SK-MEL-5 (cell line): ENCODE measurements around the gene OCA2. TPM values are rescaled to one million over a fixed set of nuclear protein-coding genes. Genes with fewer than 3 reads are reported as not detected.
"Not testable (repeated sequence)": the region's sequence is repeated elsewhere in the genome, so short reads cannot be mapped to it uniquely, and the experiment has no call there.

Experiments
- DNase-seq: peaks from one replicate; pipeline ENCODE4 v3.0.0-alpha.2; 2016; ENCODE audit warnings: low read depth, low spot score
- in situ Hi-C: cut with HindIII; loops from 2 replicates; pipeline ENCODE4 v1.10.0; 2016; ENCODE audit warnings: low sequenced_read_pairs, high pct_unique_total_duplicates, low pct_unique_long_range_greater_than_20kb
- total RNA-seq: library from RNA; depleted of rRNA; stranded (reverse); fragments of >200 nt; shearing (Covaris generic); gene quantifications from 2 replicates; pipeline ENCODE4 v1.2.3, GENCODE V29; 2014

Gene OCA2
- total RNA-seq, 1 experiment from 2014 or later = 200 TPM

DNA sequence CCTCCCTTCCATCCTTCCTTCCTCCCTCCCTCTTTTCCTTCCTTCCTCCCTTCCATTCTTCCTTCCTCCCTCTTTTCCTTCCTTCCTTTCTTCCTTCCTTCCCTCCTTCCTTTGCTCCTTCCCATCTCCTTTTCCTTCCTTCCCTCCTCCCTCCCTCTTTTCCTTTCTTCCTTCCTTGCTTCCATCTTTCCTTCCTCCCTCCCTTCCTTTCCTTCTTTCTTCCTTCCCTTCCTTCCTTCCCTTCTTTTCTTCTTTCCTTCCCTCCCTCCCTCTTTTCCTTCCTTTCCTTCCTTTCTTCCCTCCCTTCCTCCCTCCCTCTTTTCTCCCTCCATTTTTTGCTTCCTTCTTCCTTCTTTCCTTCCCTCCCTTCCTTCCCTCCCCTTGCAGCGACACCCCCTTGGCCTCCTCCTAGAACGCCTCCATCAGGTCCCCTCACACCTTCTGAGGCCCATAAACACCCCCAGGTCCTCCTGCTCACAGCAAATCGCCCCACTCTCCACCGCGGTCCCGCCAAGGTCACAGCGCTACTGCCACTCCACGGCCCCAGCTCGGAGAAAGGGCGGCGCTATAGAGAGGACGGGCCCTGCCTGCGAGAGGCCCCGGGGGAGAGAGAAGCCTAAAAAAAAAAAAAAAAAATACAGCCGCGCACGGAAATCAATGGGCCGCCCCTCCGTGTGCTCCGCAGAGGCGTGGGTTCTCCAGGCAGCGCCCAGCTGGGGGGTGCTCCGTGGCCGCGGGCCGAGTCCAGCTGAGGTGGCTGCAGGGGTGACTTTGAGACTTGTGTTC, 328.2 kb downstream of the OCA2 start:
- DNase-seq = no peak
- in situ Hi-C loops = no loop called here

GRCh38 chr15:27770086-27770607, 329.0 kb downstream of the OCA2 start:
- in situ Hi-C loops = no loop called here
- DNase-seq = no peak

GRCh38 chr15:27769652-27770051, 329.5 kb downstream of the OCA2 start:
- in situ Hi-C loops = no loop called here
- no peak for DNase-seq

- no peak for DNase-seq
- in situ Hi-C loops = no loop called here
Measured at GRCh38 chr15:27768732-27769475, 330.2 kb downstream of the OCA2 start.

DNA sequence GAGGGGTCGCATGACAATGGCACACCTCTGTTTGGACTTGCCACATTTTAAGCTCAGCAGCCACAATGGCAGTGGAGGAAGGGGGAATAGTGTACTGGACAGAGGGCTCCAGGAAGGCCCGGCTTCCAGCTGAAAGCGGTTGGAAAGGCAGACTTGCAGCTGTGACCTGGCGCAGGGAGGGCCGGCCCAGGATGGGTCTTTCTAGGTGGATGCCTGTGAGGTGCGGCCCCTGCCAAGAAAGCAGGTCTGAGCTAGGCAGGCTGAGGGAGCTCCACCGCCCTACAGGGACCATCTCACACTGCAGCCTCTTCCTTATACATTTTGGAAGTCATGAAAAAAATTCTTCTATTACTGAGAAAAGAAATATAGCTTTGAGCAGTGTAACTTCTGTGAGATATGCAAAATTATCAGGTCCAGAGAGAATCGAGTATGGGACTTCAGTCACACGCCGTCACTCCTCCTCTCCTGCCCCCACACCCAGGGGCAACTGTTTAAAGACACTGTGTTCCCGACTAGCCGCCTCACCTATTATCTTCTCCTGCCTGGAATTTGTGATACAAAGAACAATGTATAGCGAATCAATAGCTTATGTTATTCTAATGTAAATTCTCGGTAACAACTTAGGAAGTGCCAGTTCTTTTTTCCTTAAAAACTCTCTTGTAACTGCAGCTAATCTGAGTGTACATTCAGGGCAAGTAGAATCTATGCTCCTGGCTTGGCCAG, 331.0 kb downstream of the OCA2 start:
- DNase-seq = no peak
- in situ Hi-C loops = no loop called here

DNA sequence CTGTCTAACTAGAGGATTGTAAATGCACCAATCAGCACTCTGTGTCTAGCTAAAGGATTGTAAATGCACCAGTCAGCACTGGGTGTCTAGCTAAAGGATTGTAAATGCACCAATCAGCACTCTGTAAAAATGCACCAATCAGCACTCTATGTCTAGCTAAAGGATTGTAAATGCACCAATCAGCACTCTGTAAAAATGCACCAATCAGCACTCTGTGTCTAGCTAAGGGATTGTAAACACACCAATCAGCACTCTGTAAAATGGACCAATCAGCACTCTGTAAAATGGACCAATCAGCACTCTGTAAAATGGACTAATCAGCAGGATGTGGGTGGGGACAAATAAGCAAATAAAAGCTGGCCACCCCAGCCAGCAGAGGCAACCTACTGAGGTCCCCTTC, 331.7 kb downstream of the OCA2 start:
- in situ Hi-C loops, DNase-seq: not testable (repeated sequence)

DNA sequence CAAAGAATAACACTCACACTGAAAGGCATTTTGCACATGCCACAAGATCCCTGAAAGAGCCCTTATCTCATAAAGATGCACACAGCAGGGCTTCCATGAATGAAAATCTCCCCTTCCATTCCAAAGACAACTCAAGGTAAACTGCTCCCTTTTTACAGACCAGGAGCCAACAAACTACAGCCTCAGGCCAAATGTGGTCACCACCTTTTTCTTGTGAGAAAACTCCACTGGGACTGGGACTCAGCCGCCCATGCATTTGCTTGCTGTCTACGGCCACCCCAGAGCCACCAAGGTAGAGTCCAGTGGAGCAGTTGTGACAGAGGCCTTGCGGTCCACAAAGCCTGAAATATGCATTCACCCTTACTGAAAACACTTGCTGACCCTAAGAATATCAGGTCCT, 334.8 kb downstream of the OCA2 start:
- in situ Hi-C loops = no loop called here
- DNase-seq = peak; percentile 17

DNA sequence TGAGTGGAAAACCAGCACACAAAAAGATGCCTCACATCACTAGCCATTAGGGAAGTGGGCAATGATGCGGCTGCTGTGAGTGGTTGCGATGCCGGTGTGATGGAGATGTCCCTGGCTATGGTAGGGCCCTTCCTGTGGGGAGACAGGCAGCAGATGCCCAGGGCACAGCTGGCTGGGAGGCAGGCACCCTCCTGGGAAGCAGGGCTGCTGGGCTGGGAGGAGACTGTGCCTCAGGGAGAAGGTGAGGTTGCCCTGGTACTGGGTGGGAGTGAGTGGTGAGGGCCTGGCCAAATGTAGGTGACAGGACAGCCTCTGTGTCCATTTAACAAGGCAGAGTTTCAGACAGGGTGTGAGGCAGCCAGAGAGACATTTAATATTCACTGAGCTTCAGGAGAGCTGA, 335.6 kb downstream of the OCA2 start:
- in situ Hi-C loops = no loop called here
- no peak for DNase-seq

DNA sequence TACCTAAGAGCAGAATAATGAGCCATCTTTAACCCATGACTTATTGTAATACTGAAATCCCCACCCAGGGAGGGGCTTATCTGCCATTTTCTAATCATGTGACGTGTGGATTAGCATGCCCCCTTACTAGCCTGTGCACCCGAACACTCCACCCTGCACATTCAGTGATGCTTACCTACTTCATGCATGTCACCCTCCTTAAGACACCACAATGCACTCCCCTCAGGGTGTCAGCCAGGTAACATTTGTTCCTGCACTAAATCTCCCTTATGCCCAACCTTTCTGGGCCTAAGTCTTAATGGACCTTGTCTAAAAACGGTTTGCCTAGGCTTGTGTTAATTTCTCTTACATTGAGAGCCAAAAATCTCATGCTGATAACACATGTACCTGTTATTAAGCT, 336.6 kb downstream of the OCA2 start:
- in situ Hi-C loops = no loop called here
- DNase-seq = no peak

- in situ Hi-C loops = no loop called here
- no peak for DNase-seq
Measured at GRCh38 chr15:27757052-27757451, 342.1 kb downstream of the OCA2 start.

DNA sequence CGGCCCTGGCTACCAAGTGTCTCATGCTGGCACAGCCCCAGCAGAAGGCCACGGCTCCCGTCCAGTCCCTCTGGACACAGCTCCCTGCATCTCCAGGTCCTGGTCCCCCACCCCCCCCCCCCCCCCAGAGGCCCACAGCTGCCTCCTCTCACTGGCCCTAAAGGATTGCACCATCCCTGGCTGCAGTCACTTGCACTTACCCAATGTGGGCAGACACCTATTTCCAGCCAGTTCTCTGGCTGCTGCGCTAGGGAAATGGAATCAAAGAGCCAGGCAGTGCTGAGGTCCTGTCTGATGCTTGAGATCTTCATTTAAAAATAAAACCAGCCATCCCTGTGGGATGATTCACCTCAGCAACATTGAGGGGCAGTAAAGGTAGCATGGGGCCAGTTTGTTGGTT, 346.4 kb downstream of the OCA2 start:
- in situ Hi-C loops = no loop called here

GRCh38 chr15:27747997-27748396, 351.1 kb downstream of the OCA2 start:
- DNase-seq = no peak
- in situ Hi-C loops = no loop called here

More for the DNA sequence above, 346.4 kb downstream of the OCA2 start:
- no peak for DNase-seq

DNA sequence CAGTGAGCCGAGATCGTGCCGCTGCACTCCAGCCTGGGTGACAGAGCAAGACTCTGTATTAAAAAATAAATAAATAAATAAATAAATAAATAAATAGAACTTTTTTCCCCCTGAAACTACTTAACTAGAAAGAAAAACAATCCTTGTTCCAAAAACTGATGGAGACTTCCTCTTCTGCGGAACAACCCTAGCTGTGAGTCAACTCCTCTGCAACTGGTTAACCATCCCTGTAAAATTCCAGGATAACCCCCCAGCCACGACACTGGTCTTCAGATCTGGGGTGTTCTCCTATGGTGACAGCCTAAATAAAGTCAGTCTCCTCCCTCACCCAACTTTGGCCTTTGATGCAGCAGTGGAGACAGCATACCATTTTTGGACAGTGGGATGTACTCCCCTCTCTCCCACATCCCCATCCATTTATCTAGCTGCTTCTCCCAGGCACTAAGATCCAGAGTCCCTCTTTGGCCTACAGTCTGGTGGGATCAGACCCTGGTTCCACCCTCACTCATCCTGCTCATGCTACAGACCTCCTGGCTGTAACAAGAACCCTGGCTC, 352.6 kb downstream of the OCA2 start:
- DNase-seq = no peak
- in situ Hi-C loops = no loop called here

- in situ Hi-C loops = no loop called here
- no peak for DNase-seq
Measured at GRCh38 chr15:27744641-27745040, 354.5 kb downstream of the OCA2 start.

GRCh38 chr15:27743638-27744037, 355.5 kb downstream of the OCA2 start:
- no peak for DNase-seq
- in situ Hi-C loops = no loop called here

DNA sequence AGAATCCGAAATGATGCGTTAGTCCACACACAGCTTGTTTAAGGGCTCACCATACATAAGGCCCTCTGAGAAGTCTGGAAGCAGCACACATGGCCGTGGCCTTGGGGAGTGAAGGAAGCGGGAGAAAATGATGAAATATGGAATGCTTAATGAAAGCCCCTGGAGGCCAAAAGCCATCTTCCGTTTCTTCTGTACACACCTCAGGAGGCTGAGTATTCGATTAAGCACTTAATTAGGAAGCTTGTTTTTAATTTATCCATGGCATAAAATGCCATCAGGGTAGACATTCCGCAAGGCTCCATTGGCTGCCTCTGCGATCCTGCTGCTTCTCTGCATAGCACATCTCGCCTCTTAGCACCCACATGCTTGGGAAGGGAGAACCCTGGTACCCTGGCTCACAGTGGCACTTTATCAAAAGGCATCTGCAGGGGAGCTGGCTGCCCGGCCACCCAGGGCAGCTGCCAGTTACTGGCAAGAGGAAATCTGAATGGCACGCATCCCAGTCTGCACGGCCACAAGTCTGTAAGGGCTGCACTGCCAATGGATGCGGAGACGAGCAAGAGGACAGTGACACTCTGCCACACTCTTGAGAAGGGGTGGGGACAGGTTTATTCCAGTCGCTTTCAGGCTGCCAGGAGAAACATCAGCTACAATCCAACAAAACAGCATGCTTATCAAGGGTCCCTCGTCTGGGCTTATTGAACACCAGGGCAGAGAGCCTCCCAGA, 356.2 kb downstream of the OCA2 start:
- in situ Hi-C loops = no loop called here
- no peak for DNase-seq

- no peak for DNase-seq
- in situ Hi-C loops = no loop called here
Measured at GRCh38 chr15:27741226-27741860, 357.8 kb downstream of the OCA2 start.
